Measurements from ENCODE around the gene CDC14A. TPM values are rescaled to one million over a fixed set of nuclear protein-coding genes. Genes with fewer than 3 reads are reported as not detected.

The CDC14A gene
- total and polyA plus RNA-seq, 2 donors (not counting 3 experiments of a cell fraction or from before 2014, with no cell fraction given): 3.4 to 13.9 TPM

DNA sequence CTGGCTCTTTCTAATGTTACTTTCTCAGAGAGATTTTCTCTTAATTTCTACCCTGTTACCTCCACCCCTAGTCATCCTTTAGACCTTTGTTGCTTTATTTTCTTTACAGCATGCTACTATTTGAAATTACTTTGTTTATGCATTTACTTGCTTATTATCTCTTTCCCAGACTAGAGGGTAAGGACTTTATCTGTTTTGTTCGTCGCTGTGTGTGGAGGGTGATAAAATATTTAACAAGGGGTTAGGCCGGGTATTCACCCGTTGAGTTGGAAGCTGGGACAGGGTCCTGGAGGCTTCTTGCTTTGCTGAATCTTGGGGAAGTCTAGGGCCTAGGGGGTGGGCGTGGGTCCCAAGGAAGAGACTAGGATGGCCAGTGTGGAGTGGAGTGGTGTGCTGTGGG lies 43.6 kb downstream of the CDC14A start:
- Histone ChIP-seq H4K20me1 (replicated peaks; ENCODE audit: control insufficient read depth, extremely low read depth, insufficient read depth, low read length) (no peaks in the 10 kb centered on the region), H3K79me2 (ENCODE audit: control insufficient read depth, insufficient read depth, low read length) (no peaks in the 10 kb centered on the region), H3K4me2 (ENCODE audit: insufficient read depth, low read length) (no peak overlapping the region), H3K4me1 (ENCODE audit: control insufficient read depth, extremely low read depth, insufficient read depth, low read length) (peaks cover 14% of the 10 kb centered on the region), H2AFZ (ENCODE audit: low read depth, low read length) (no peak overlapping the region), H3K27me3 (ENCODE audit: control insufficient read depth in 2 of 2, insufficient read depth in 2 of 2, low read length in 2 of 2) (no peaks in the 10 kb centered on the region), H3K9me3 (replicated peaks; ENCODE audit: control insufficient read depth, insufficient read depth, low read length) (no peaks in the 10 kb centered on the region), H3K9ac (replicated peaks; ENCODE audit: extremely low read depth, insufficient read depth, low read length) (no peak overlapping the region), H3K9me1 (replicated peaks; ENCODE audit: control insufficient read depth, extremely low read depth, insufficient read depth, low read length) (no peaks in the 10 kb centered on the region), H3K36me3 (ENCODE audit: control insufficient read depth in 2 of 2, extremely low read depth in 1 of 2, insufficient read depth in 2 of 2, low read length in 2 of 2) (peaks cover 3 to 6% of the 10 kb centered on the region in 2 experiments), H3K27ac (ENCODE audit: insufficient read depth, low read depth, low read length) (no peak overlapping the region), H3K4me3 (replicated peaks in 1 of 3; ENCODE audit: insufficient read depth in 1 of 3, low read depth in 1 of 3, low read length in 3 of 3) (no peak overlapping the region)
- TF ChIP-seq FOS (IDR thresholded peaks at IDR 0.05; ENCODE audit: borderline replicate concordance, insufficient read depth, low read length) (no peak), POLR2AphosphoS5 (IDR thresholded peaks at IDR 0.05; ENCODE audit: insufficient read depth, low read depth, low read length) (no peak), EZH2 (IDR thresholded peaks at IDR 0.05; ENCODE audit: borderline replicate concordance, low read depth, low read length, severe bottlenecking) (no peak), POLR2A (IDR thresholded peaks at IDR 0.05; ENCODE audit: low read depth, low read length) (no peak), GATA2 (IDR thresholded peaks at IDR 0.05; ENCODE audit: insufficient read depth, insufficient read length, low read depth, low read length) (no peak), MYC (IDR thresholded peaks at IDR 0.05; ENCODE audit: low read depth, low read length) (no peak), JUN (IDR thresholded peaks at IDR 0.05; ENCODE audit: borderline replicate concordance, insufficient read depth, insufficient read length, low read depth) (no peak)
- TF ChIP-seq, protein P1, sequence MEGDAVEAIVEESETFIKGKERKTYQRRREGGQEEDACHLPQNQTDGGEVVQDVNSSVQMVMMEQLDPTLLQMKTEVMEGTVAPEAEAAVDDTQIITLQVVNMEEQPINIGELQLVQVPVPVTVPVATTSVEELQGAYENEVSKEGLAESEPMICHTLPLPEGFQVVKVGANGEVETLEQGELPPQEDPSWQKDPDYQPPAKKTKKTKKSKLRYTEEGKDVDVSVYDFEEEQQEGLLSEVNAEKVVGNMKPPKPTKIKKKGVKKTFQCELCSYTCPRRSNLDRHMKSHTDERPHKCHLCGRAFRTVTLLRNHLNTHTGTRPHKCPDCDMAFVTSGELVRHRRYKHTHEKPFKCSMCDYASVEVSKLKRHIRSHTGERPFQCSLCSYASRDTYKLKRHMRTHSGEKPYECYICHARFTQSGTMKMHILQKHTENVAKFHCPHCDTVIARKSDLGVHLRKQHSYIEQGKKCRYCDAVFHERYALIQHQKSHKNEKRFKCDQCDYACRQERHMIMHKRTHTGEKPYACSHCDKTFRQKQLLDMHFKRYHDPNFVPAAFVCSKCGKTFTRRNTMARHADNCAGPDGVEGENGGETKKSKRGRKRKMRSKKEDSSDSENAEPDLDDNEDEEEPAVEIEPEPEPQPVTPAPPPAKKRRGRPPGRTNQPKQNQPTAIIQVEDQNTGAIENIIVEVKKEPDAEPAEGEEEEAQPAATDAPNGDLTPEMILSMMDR (IDR thresholded peaks at IDR 0.05; ENCODE audit: extremely low read depth in 1 of 2, insufficient read depth in 1 of 2, low read depth in 1 of 2, low read length in 2 of 2): no peak
- TF ChIP-seq, protein P2, sequence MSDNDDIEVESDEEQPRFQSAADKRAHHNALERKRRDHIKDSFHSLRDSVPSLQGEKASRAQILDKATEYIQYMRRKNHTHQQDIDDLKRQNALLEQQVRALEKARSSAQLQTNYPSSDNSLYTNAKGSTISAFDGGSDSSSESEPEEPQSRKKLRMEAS (IDR thresholded peaks at IDR 0.05; ENCODE audit: insufficient read depth, insufficient read length): no peak
- no peak for DNase-seq (ENCODE audit: low read depth, low spot score)
- BruUV-seq (replicated peaks): no TSS peak
- no peak for FAIRE-seq
- intact Hi-C loops (cut with micrococcal nuclease) (no loop called here), dilution Hi-C loops (cut with MboI; ENCODE audit: extremely low pct_ligation_motif_present, low sequenced_read_pairs) (no loop called here)
- CTCF ChIA-PET: interaction anchor here (1.2 to 2.0 kb wide), 3 partner anchors 41 to 106 kb away, joined by 4 read pairs; no protein-coding TSS in a partner anchor
- POLR2A ChIA-PET: no interaction called here

Measured in endothelial cell of umbilical vein (primary cell).